ENCODE results near the gene NT5C3B.

- TF ChIP-seq, protein P1, sequence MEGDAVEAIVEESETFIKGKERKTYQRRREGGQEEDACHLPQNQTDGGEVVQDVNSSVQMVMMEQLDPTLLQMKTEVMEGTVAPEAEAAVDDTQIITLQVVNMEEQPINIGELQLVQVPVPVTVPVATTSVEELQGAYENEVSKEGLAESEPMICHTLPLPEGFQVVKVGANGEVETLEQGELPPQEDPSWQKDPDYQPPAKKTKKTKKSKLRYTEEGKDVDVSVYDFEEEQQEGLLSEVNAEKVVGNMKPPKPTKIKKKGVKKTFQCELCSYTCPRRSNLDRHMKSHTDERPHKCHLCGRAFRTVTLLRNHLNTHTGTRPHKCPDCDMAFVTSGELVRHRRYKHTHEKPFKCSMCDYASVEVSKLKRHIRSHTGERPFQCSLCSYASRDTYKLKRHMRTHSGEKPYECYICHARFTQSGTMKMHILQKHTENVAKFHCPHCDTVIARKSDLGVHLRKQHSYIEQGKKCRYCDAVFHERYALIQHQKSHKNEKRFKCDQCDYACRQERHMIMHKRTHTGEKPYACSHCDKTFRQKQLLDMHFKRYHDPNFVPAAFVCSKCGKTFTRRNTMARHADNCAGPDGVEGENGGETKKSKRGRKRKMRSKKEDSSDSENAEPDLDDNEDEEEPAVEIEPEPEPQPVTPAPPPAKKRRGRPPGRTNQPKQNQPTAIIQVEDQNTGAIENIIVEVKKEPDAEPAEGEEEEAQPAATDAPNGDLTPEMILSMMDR (IDR thresholded peaks at IDR 0.05; ENCODE audit: insufficient read depth, low read length): no peak
- TF ChIP-seq POLR2AphosphoS5 (IDR thresholded peaks at IDR 0.05; ENCODE audit: low read depth) (no peak), SPI1 (IDR thresholded peaks at IDR 0.05; ENCODE audit: borderline replicate concordance, low read depth) (no peak)
- TF ChIP-seq, protein P2, sequence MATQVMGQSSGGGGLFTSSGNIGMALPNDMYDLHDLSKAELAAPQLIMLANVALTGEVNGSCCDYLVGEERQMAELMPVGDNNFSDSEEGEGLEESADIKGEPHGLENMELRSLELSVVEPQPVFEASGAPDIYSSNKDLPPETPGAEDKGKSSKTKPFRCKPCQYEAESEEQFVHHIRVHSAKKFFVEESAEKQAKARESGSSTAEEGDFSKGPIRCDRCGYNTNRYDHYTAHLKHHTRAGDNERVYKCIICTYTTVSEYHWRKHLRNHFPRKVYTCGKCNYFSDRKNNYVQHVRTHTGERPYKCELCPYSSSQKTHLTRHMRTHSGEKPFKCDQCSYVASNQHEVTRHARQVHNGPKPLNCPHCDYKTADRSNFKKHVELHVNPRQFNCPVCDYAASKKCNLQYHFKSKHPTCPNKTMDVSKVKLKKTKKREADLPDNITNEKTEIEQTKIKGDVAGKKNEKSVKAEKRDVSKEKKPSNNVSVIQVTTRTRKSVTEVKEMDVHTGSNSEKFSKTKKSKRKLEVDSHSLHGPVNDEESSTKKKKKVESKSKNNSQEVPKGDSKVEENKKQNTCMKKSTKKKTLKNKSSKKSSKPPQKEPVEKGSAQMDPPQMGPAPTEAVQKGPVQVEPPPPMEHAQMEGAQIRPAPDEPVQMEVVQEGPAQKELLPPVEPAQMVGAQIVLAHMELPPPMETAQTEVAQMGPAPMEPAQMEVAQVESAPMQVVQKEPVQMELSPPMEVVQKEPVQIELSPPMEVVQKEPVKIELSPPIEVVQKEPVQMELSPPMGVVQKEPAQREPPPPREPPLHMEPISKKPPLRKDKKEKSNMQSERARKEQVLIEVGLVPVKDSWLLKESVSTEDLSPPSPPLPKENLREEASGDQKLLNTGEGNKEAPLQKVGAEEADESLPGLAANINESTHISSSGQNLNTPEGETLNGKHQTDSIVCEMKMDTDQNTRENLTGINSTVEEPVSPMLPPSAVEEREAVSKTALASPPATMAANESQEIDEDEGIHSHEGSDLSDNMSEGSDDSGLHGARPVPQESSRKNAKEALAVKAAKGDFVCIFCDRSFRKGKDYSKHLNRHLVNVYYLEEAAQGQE (IDR thresholded peaks at IDR 0.05; ENCODE audit: insufficient replicate concordance, low read depth): no peak
These were observed 35.8 kb upstream of the NT5C3B start for GRCh38 chr17:41871789-41872188.

Data from HL-60 (cell line).